ENCODE results near the gene TRIO. TPM values are rescaled to one million over a fixed set of nuclear protein-coding genes. Genes with fewer than 3 reads are reported as not detected.
A peak's percentile ranks its signal among the peaks of the same experiment; 100 is the strongest.

TRIO gene
- total and polyA plus RNA-seq, 12 donors, result 26.2 to 85.2 (median 61.9) TPM

DNA sequence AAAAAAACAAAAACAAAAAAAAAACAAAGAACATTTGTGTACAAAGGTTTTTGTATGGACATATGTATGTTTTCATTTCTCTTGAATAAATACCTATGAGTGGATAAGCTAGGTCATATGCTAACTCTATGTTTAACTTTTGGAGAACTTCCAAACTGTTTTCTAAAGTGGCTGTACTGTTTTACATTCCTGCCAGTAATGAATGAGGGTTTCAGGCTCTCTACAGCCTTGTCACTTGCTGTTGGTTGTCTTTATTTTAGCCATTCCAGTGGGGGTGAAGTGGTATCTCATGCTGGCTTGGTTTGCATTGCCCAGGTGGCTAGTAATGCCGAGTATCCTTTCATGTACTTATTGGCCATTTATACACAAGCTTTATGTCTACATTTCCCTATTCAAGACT is 9.1 kb upstream of the TRIO start:
- TF ChIP-seq, protein P1, sequence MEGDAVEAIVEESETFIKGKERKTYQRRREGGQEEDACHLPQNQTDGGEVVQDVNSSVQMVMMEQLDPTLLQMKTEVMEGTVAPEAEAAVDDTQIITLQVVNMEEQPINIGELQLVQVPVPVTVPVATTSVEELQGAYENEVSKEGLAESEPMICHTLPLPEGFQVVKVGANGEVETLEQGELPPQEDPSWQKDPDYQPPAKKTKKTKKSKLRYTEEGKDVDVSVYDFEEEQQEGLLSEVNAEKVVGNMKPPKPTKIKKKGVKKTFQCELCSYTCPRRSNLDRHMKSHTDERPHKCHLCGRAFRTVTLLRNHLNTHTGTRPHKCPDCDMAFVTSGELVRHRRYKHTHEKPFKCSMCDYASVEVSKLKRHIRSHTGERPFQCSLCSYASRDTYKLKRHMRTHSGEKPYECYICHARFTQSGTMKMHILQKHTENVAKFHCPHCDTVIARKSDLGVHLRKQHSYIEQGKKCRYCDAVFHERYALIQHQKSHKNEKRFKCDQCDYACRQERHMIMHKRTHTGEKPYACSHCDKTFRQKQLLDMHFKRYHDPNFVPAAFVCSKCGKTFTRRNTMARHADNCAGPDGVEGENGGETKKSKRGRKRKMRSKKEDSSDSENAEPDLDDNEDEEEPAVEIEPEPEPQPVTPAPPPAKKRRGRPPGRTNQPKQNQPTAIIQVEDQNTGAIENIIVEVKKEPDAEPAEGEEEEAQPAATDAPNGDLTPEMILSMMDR (IDR thresholded peaks at IDR 0.05), result no peak
- H3K4me1 ChIP-seq, result peaks cover 0 to 26% (median 0%) of the 10 kb centered on the region in 9 donors
- no peaks in the 10 kb centered on the region for H3K36me3 ChIP-seq
- DNase-seq (no peak), ATAC-seq (peak in 3 of 8 donors; percentile 39 to 59 (median 51))
- 54 to 62% methylated on average over 1 of the region's 1 CpG for WGBS, 2 donors
- H3K27me3 ChIP-seq, result no peaks in the 10 kb centered on the region
- no peak overlapping the region for H3K27ac ChIP-seq
- intact Hi-C loops (cut with DNase I), result no loop called here
- no peak overlapping the region for H3K4me3 ChIP-seq
- H3K9me3 ChIP-seq, result peaks cover 0 to 7% (median 0%) of the 10 kb centered on the region in 11 donors

DNA sequence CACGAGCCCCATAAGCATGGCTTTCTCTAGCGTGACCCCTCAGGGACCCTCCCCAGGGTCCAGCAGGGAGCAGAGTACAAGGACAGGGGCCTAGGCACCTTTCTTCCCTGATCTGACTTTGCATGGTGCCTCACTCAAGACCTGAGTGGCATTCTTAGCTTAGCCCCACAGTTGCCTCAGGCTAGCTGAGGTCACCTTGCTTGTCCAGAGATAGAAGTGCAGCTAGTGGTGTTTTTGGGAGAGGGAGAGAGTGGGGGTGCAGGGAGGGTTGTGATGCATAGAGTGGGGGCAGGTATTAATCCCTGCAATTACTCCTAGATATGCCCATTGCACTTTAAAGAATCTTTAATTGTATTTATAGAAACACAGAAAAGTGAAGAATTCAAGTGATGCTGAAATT is 8.4 kb upstream of the TRIO start:
- Histone ChIP-seq H3K4me1 (peaks cover 0 to 26% (median 0%) of the 10 kb centered on the region in 9 donors), H3K4me3 (no peak overlapping the region), H3K27ac (no peak overlapping the region), H3K27me3 (no peaks in the 10 kb centered on the region), H3K9me3 (peaks cover 0 to 7% (median 0%) of the 10 kb centered on the region in 11 donors), H3K36me3 (no peaks in the 10 kb centered on the region)
- 88 to 94% methylated on average over 2 of the region's 2 CpGs for WGBS, 2 donors
- ATAC-seq (no peak), DNase-seq (no peak)
- TF ChIP-seq, protein P1 (IDR thresholded peaks at IDR 0.05), result no peak
- intact Hi-C loops (cut with DNase I), result no loop called here

GRCh38 chr5:14135621-14136020 is 7.5 kb upstream of the TRIO start:
- Histone ChIP-seq H3K4me3 (no peak overlapping the region), H3K27me3 (no peaks in the 10 kb centered on the region), H3K4me1 (peaks cover 0 to 26% (median 0%) of the 10 kb centered on the region in 9 donors), H3K27ac (no peak overlapping the region), H3K36me3 (no peaks in the 10 kb centered on the region), H3K9me3 (peaks cover 0 to 7% (median 0%) of the 10 kb centered on the region in 11 donors)
- WGBS, 2 donors, result 95 to 100% methylated on average over 1 of the region's 1 CpG
- intact Hi-C loops (cut with DNase I), result no loop called here
- TF ChIP-seq, protein P1 (IDR thresholded peaks at IDR 0.05), result no peak
- ATAC-seq (no peak), DNase-seq (no peak)

- WGBS, 2 donors, result 62 to 72% methylated on average over 2 of the region's 2 CpGs
- ATAC-seq (no peak), DNase-seq (no peak)
- Histone ChIP-seq H3K9me3 (peaks cover 0 to 7% (median 0%) of the 10 kb centered on the region in 11 donors), H3K36me3 (no peaks in the 10 kb centered on the region), H3K27ac (no peak overlapping the region), H3K27me3 (no peaks in the 10 kb centered on the region), H3K4me1 (peaks cover 0 to 26% (median 0%) of the 10 kb centered on the region in 9 donors), H3K4me3 (no peak overlapping the region)
- intact Hi-C loops (cut with DNase I), result no loop called here
- TF ChIP-seq, protein P1 (IDR thresholded peaks at IDR 0.05), result no peak
Observed at GRCh38 chr5:14136228-14136627, 6.9 kb upstream of the TRIO start.

All from heart right ventricle (tissue), 16 donors.